Measurements from ENCODE around the gene MLN. TPM values are rescaled to one million over a fixed set of nuclear protein-coding genes. Genes with fewer than 3 reads are reported as not detected.

The MLN gene
- polyA plus RNA-seq, 1 of the 3 experiments (the other 2 are of a cell fraction), result not detected

- Histone ChIP-seq H3K9me3 (no peaks in the 10 kb centered on the region), H3K4me3 (ENCODE audit: low read depth in 2 of 2, low read length in 1 of 2) (no peak overlapping the region), H3K79me2 (ENCODE audit: insufficient read depth) (no peaks in the 10 kb centered on the region), H3K27me3 (ENCODE audit: insufficient read depth) (no peaks in the 10 kb centered on the region), H3K4me1 (ENCODE audit: control insufficient read depth in 1 of 2, insufficient read depth in 2 of 2, low read depth in 1 of 2, low read length in 1 of 2) (no peaks in the 10 kb centered on the region; a peak in 1 of 4 replicates), H4K20me1 (ENCODE audit: insufficient read depth) (no peaks in the 10 kb centered on the region), H3F3A (replicated peaks; ENCODE audit: insufficient read depth) (no peaks in the 10 kb centered on the region), H3K9ac (no peak overlapping the region), H3K27ac (ENCODE audit: low read depth in 2 of 2, low read length in 1 of 2) (no peak overlapping the region), H3K36me3 (replicated peaks in 1 of 2; ENCODE audit: control insufficient read depth in 1 of 2, insufficient read depth in 2 of 2, low read length in 1 of 2) (no peaks in the 10 kb centered on the region), H3K9me2 (no peaks in the 10 kb centered on the region), H3K4me2 (no peak overlapping the region), H2AFZ (ENCODE audit: low read depth) (no peak overlapping the region)
- CTCF ChIA-PET, result interaction anchor here (1.7 to 3.9 kb wide), 3 partner anchors 16 to 107 kb away, joined by 6 to 21 read pairs (median 6); no protein-coding TSS in a partner anchor
- DNase-seq, result no peak
- POLR2A ChIA-PET, result no interaction called here
- WGBS (ENCODE audit: low lambda C conversion rate), result 80% methylated on average over 2 of the region's 10 CpGs
- no peak for TF ChIP-seq RCOR1 (IDR thresholded peaks at IDR 0.05; ENCODE audit: low read length)
- no peak for TF ChIP-seq REST (IDR thresholded peaks at IDR 0.05; ENCODE audit: low read depth, low read length)
- no peak for TF ChIP-seq POLR2AphosphoS5 (IDR thresholded peaks at IDR 0.05; ENCODE audit: low read depth, low read length)
- TF ChIP-seq TCF12 (IDR thresholded peaks at IDR 0.05), result no peak
- no peak for TF ChIP-seq MXI1 (IDR thresholded peaks at IDR 0.05; ENCODE audit: low read depth, low read length)
- TF ChIP-seq SIN3A (IDR thresholded peaks at IDR 0.05; ENCODE audit: borderline replicate concordance, low read depth, low read length), result no peak
- TF ChIP-seq MAX (IDR thresholded peaks at IDR 0.05; ENCODE audit: low read depth), result no peak
- no peak for TF ChIP-seq IRF3 (IDR thresholded peaks at IDR 0.05; ENCODE audit: low read depth, low read length)
- TF ChIP-seq ZBTB33 (IDR thresholded peaks at IDR 0.05; ENCODE audit: borderline replicate concordance, low read depth), result no peak
- no peak for TF ChIP-seq FOXJ3 (CRISPR knock-in tag; IDR thresholded peaks at IDR 0.05)
- TF ChIP-seq PBX3 (IDR thresholded peaks at IDR 0.05), result no peak
- no peak for TF ChIP-seq CTCF (IDR thresholded peaks at IDR 0.05)
- no peak for TF ChIP-seq GATA2 (CRISPR knock-in tag; IDR thresholded peaks at IDR 0.05)
- no peak for TF ChIP-seq SMC3 (IDR thresholded peaks at IDR 0.05; ENCODE audit: low read depth, low read length)
- no peak for TF ChIP-seq NFIC (IDR thresholded peaks at IDR 0.05; ENCODE audit: borderline replicate concordance)
- TF ChIP-seq USF2 (IDR thresholded peaks at IDR 0.05; ENCODE audit: borderline replicate concordance, low read depth, low read length), result no peak
- no peak for TF ChIP-seq YY1 (IDR thresholded peaks at IDR 0.05; ENCODE audit: low read depth)
- no peak for TF ChIP-seq TAF1 (IDR thresholded peaks at IDR 0.05; ENCODE audit: borderline replicate concordance, low read depth, low read length)
- TF ChIP-seq CHD2 (IDR thresholded peaks at IDR 0.05; ENCODE audit: low read length, partially characterized antibody), result no peak
Observed at GRCh38 chr6:33850869-33851541, 47.2 kb upstream of the MLN start.

Data from SK-N-SH (cell line).